ENCODE results near the gene ACTMAP.
"Not testable (repeated sequence)": the region's sequence is repeated elsewhere in the genome, so short reads cannot be mapped to it uniquely, and the experiment has no call there.

Gene ACTMAP

GRCh38 chr19:40774916-40775631, 24.8 kb upstream of the ACTMAP start, which contains the start of gene MIA:
TSS of gene MIA (plus strand) at chr19:40775521. CDS start at chr19:40775543, 22 bp downstream.
- no peak for TF ChIP-seq CTCF (IDR thresholded peaks at IDR 0.05; ENCODE audit: extremely low read depth, missing control alignments)
- DNase-seq (ENCODE audit: low spot score), result no peak

GRCh38 chr19:40771101-40771862, 21.0 kb upstream of the ACTMAP start:
- DNase-seq (ENCODE audit: low spot score), result not testable (repeated sequence)

- DNase-seq (ENCODE audit: low spot score), result no peak
- TF ChIP-seq CTCF (IDR thresholded peaks at IDR 0.05; ENCODE audit: extremely low read depth, missing control alignments), result no peak
These were observed 18.6 kb upstream of the ACTMAP start for GRCh38 chr19:40768869-40769268.

- not testable (repeated sequence) for DNase-seq (ENCODE audit: low spot score)
These were observed 16.1 kb upstream of the ACTMAP start for GRCh38 chr19:40766385-40766784.

GRCh38 chr19:40763963-40764362, 13.7 kb upstream of the ACTMAP start:
- no peak for DNase-seq (ENCODE audit: low spot score)
- TF ChIP-seq CTCF (IDR thresholded peaks at IDR 0.05; ENCODE audit: extremely low read depth, missing control alignments), result no peak

- TF ChIP-seq CTCF (IDR thresholded peaks at IDR 0.05; ENCODE audit: extremely low read depth, missing control alignments), result no peak
- DNase-seq (ENCODE audit: low spot score), result no peak
These were observed 13.2 kb upstream of the ACTMAP start for GRCh38 chr19:40763526-40763925.

GRCh38 chr19:40762754-40763470, 12.6 kb upstream of the ACTMAP start:
- TF ChIP-seq CTCF (IDR thresholded peaks at IDR 0.05; ENCODE audit: extremely low read depth, missing control alignments), result no peak
- no peak for DNase-seq (ENCODE audit: low spot score)

GRCh38 chr19:40759352-40759751, 9.1 kb upstream of the ACTMAP start:
- DNase-seq (ENCODE audit: low spot score), result no peak
- no peak for TF ChIP-seq CTCF (IDR thresholded peaks at IDR 0.05; ENCODE audit: extremely low read depth, missing control alignments)

All from GM20000 (cell line).